GM12878 (cell line): ENCODE results near the gene SINHCAF. TPM values are rescaled to one million over a fixed set of nuclear protein-coding genes. Genes with fewer than 3 reads are reported as not detected.

ENCODE experiments used
- ATAC-seq: fragments of 200-7000 bp; cut with Tn5 transposase; 3 replicates; pipeline ENCODE4 v1.9.1; 2020; ENCODE audit warnings: mild to moderate bottlenecking, moderate library complexity
- BruUV-seq: library from RNA; stranded (reverse); fragments of 400-500 nt; replicated peaks from 2 replicates; lab custom pipeline; 2021; lab: Mats Ljungman, UMichigan
- CTCF ChIA-PET: fragments of 300-600 bp; sonication (Branson Sonifier 250); formaldehyde crosslinking; extraction: SDS; loops from one replicate; lab custom pipeline; 2021; ENCODE audit warnings: inconsistent platforms; lab: Yijun Ruan, JAX
- POLR2A ChIA-PET: fragments of 350-600 bp; formaldehyde crosslinking; extraction: SDS; loops from one replicate; lab custom pipeline; 2021; ENCODE audit warnings: inconsistent platforms; lab: Charles Lee
- RAD21 ChIA-PET: fragments of 300-600 bp; sonication (Branson Sonifier 250); formaldehyde crosslinking; loops from one replicate; lab custom pipeline; 2023; ENCODE audit warnings: antibody characterized with exemption; ENCODE audit not compliant: unreplicated experiment; lab: Charles Lee
- SMC1A ChIA-PET: fragments of 300-600 bp; sonication (Branson Sonifier 250); formaldehyde crosslinking; loops from one replicate; lab custom pipeline; 2023; ENCODE audit not compliant: unreplicated experiment, uncharacterized antibody; lab: Charles Lee
- DNase-seq: peaks from one replicate; pipeline ENCODE4 v3.0.0-alpha.2; 2011; ENCODE audit warnings: low read depth, low spot score
- FAIRE-seq: peaks from 3 replicates; lab custom pipeline; 2011; peaks lifted over from hg19 to GRCh38; lab: Jason Lieb, UNC
- H2AFZ ChIP-seq: 2 replicates; pipeline ENCODE4 v1.6.0; 2011; ENCODE audit warnings: low read depth, low read length, control low read depth; ENCODE audit not compliant: control insufficient read depth
- H3K27ac ChIP-seq: 2 replicates; pipeline ENCODE4 v1.5.1; 2011; ENCODE audit warnings: control low read depth; ENCODE audit not compliant: control insufficient read depth, insufficient read depth
- H3K27me3 ChIP-seq, 2 experiments: replicated peaks in 1 of 2; 2 replicates each; pipeline versions ENCODE4 v1.6.0 to v1.6.1; 2011; ENCODE audit warnings: low read length in 1 of 2; ENCODE audit not compliant: control insufficient read depth in 2 of 2, insufficient read depth in 2 of 2
- H3K36me3 ChIP-seq, 2 experiments: 2 replicates each; pipeline ENCODE4 v1.5.1; 2011; ENCODE audit warnings: low read length in 1 of 2; ENCODE audit not compliant: control insufficient read depth in 2 of 2, insufficient read depth in 2 of 2
- H3K4me1 ChIP-seq: 2 replicates; pipeline ENCODE4 v1.6.1; 2011; ENCODE audit warnings: mild to moderate bottlenecking, low read length, moderate library complexity, mixed read lengths; ENCODE audit not compliant: control insufficient read depth, insufficient read depth
- H3K4me2 ChIP-seq: 2 replicates; pipeline ENCODE4 v1.6.0; 2011; ENCODE audit warnings: control low read depth; ENCODE audit not compliant: control insufficient read depth, insufficient read depth
- H3K4me3 ChIP-seq: fragments of 200-600 bp; sonication (generic); 2 replicates; pipeline ENCODE4 v1.5.1; 2016
- H3K79me2 ChIP-seq: 2 replicates; pipeline ENCODE4 v1.6.0; 2011; ENCODE audit warnings: low read length; ENCODE audit not compliant: control insufficient read depth, insufficient read depth
- H3K9ac ChIP-seq: 2 replicates; pipeline ENCODE4 v1.8.0; 2011; ENCODE audit warnings: low read length, control low read depth, mixed read lengths; ENCODE audit not compliant: control insufficient read depth, insufficient read depth
- H3K9me3 ChIP-seq: replicated peaks from 3 replicates; pipeline ENCODE4 v1.5.1; 2011; ENCODE audit warnings: mild to moderate bottlenecking, low read length; ENCODE audit not compliant: control insufficient read depth, insufficient read depth
- H4K20me1 ChIP-seq: 2 replicates; pipeline ENCODE4 v1.6.0; 2011; ENCODE audit not compliant: control insufficient read depth, insufficient read depth
- CHD1 ChIP-seq: IDR thresholded peaks from 2 replicates; pipeline ENCODE4 v1.6.1; 2012; ENCODE audit warnings: low read depth, low read length, improper control_type of control experiment
- EED ChIP-seq: sonication (generic); IDR thresholded peaks from 2 replicates; pipeline ENCODE4 v1.6.1; 2016; ENCODE audit warnings: antibody characterized with exemption, low read depth
- JUND ChIP-seq: IDR thresholded peaks from 2 replicates; pipeline ENCODE4 v1.6.1; 2012; ENCODE audit warnings: low read depth, mild to moderate bottlenecking, low read length, improper control_type of control experiment, moderate library complexity
- MTA2 ChIP-seq: fragments of 450-650 bp; IDR thresholded peaks from 2 replicates; pipeline ENCODE4 v1.6.1; 2016; ENCODE audit warnings: low read depth, mild to moderate bottlenecking, moderate library complexity
- MYC ChIP-seq: IDR thresholded peaks from 2 replicates; pipeline ENCODE4 v1.6.1; 2011; ENCODE audit warnings: mild to moderate bottlenecking, low read length, moderate library complexity, inconsistent platforms; ENCODE audit not compliant: insufficient read depth, insufficient replicate concordance, insufficient read length, severe bottlenecking
- SRF ChIP-seq, 2 experiments: IDR thresholded peaks; 2 replicates each; pipeline ENCODE4 v1.6.1; 2011; ENCODE audit warnings: low read depth in 2 of 2, low read length in 2 of 2, mild to moderate bottlenecking in 1 of 2, moderate library complexity in 1 of 2
- TAF1 ChIP-seq: IDR thresholded peaks from 2 replicates; pipeline ENCODE4 v1.6.1; 2011; ENCODE audit warnings: mild to moderate bottlenecking, low read depth, low read length, borderline replicate concordance
- ZBTB11 ChIP-seq: fragments of 450-650 bp; formaldehyde crosslinking; IDR thresholded peaks from 2 replicates; pipeline ENCODE4 v1.5.0; 2022; ENCODE audit warnings: mild to moderate bottlenecking, missing genetic modification characterization
- ZNF384 ChIP-seq: IDR thresholded peaks from 2 replicates; pipeline ENCODE4 v1.6.1; 2012; ENCODE audit warnings: low read depth, mild to moderate bottlenecking, low read length, improper control_type of control experiment, borderline replicate concordance
- WGBS: methylation state at CpG from one replicate; pipeline ENCODE4 v1.1.6; 2016; ENCODE audit warnings: low lambda C conversion rate; ENCODE audit not compliant: insufficient replicate concordance, insufficient coverage; ENCODE audit errors: missing lambda C conversion rate; 5-methylcytosine and 5-hydroxymethylcytosine counted together
- in situ Hi-C: fragments of 300-500 bp; cut with MboI; formaldehyde crosslinking; loops from 9 replicates; pipeline ENCODE4 v1.14.3; 2018; ENCODE audit warnings: mixed read lengths
- intact Hi-C: fragments of 100-400 bp; cut with micrococcal nuclease; formaldehyde crosslinking; loops from one replicate; pipeline ENCODE4 v1.14.2; 2022; ENCODE audit not compliant: unreplicated experiment
- polyA plus RNA-seq, 11 experiments: library from polyadenylated mRNA; depleted of rRNA in 4 of 11; unstranded in 6 of 11; stranded (reverse) in 5 of 11; fragments of >200 nt; fragmentation: Nextera tagmentation in 4 of 11; fragmentation: Illumina TruSeq in 1 of 11; extraction: Ambion mirVana in 4 of 11; extraction: Trizol in 1 of 11; gene quantifications; 1 replicate in 1 of 11; 2 replicates in 10 of 11; pipeline versions ENCODE4 v1.2.1 to v1.2.3, GENCODE V29; 2011 to 2016; ENCODE audit warnings: inconsistent platforms in 2 of 11, missing spikeins in 2 of 11, low read depth in 1 of 11
- total RNA-seq, 4 experiments: library from RNA; depleted of rRNA in 3 of 4; stranded (reverse); fragments of >200 nt in 3 of 4; fragmentation: Illumina TruSeq in 1 of 4; extraction: Trizol in 1 of 4; gene quantifications; 2 replicates each; pipeline versions ENCODE4 v1.2.1 to v1.2.3, GENCODE V29; 2013 to 2021

SINHCAF gene
- total and polyA plus RNA-seq, 10 of the 15 experiments (the other 5 are each of a cell fraction or from before 2014, with no cell fraction given) = 60.4 to 156 (median 90.3) TPM

- TF ChIP-seq SRF (IDR thresholded peaks at IDR 0.05; ENCODE audit: low read depth in 2 of 2, low read length in 2 of 2) (0 out of 4 replicates have a peak, but pooled peaks of 1 of the 2 experiments have one; percentile 9), MYC (no peak), EED (peak; percentile 58; the same call in 1 of the 2 replicates), MTA2 (no peak)
- DNase-seq = no peak
- H3K36me3 ChIP-seq = no peaks in the 10 kb centered on the region
- peaks cover 22% of the 10 kb centered on the region for H3K4me1 ChIP-seq
- ChIA-PET CTCF (interaction anchor here (0.7 to 4.4 kb wide), 11 partner anchors 9 to 126 kb away, joined by 3 to 33 read pairs (median 7); partner anchors contain the start of gene SINHCAF), POLR2A (interaction anchor here (1.2 to 1.8 kb wide), 2 partner anchors 36 to 39 kb away, joined by 3 to 5 read pairs; partner anchors contain the start of gene SINHCAF), RAD21 (interaction anchor here (0.6 to 2.3 kb wide), 14 partner anchors 36 to 511 kb away, joined by 3 to 21 read pairs (median 3); no protein-coding TSS in a partner anchor), SMC1A (interaction anchor here (0.7 to 2.6 kb wide), 13 partner anchors 24 to 290 kb away, joined by 3 to 17 read pairs (median 4); no protein-coding TSS in a partner anchor)
- intact Hi-C loops (no loop called here), in situ Hi-C loops (no loop called here)
- FAIRE-seq = no peak
- H3K79me2 ChIP-seq = no peaks in the 10 kb centered on the region
- H3K4me3 ChIP-seq = no peak overlapping the region
- peak overlapping the region; percentile 56 for H3K4me2 ChIP-seq
- no TSS peak for BruUV-seq
- WGBS = 29% methylated on average over 13 of the region's 13 CpGs
- H3K27me3 ChIP-seq = no peaks in the 10 kb centered on the region
- no peaks in the 10 kb centered on the region for H4K20me1 ChIP-seq
- H3K9ac ChIP-seq = peak overlapping the region; percentile 52; the same call in 1 of the 2 replicates
- H3K9me3 ChIP-seq = no peaks in the 10 kb centered on the region; the same call in 2 of the 3 replicates
- peak; percentile 68 for ATAC-seq
- peak overlapping the region; percentile 90 for H2AFZ ChIP-seq
- peak overlapping the region; percentile 45 for H3K27ac ChIP-seq
Observed at GRCh38 chr12:31362115-31362758, 36.3 kb upstream of the SINHCAF start.

GRCh38 chr12:31361730-31362114 is 35.8 kb upstream of the SINHCAF start:
- CTCF ChIA-PET = interaction anchor here (0.9 to 4.4 kb wide), 6 partner anchors 9 to 111 kb away, joined by 3 to 33 read pairs (median 16); no protein-coding TSS in a partner anchor
- BruUV-seq = no TSS peak
- Histone ChIP-seq H3K9ac (no peak overlapping the region), H3K9me3 (no peaks in the 10 kb centered on the region; the same call in 2 of the 3 replicates), H4K20me1 (no peaks in the 10 kb centered on the region), H3K36me3 (no peaks in the 10 kb centered on the region), H2AFZ (no peak overlapping the region), H3K4me3 (no peak overlapping the region), H3K4me2 (no peak overlapping the region), H3K4me1 (peaks cover 22% of the 10 kb centered on the region), H3K79me2 (no peaks in the 10 kb centered on the region), H3K27ac (no peak overlapping the region), H3K27me3 (no peaks in the 10 kb centered on the region)
- WGBS = 92% methylated on average over 13 of the region's 14 CpGs
- intact Hi-C loops (no loop called here), in situ Hi-C loops (no loop called here)
- SMC1A ChIA-PET = interaction anchor here (1.0 to 2.3 kb wide), 2 partner anchors 31 to 108 kb away, joined by 4 to 17 read pairs; no protein-coding TSS in a partner anchor
- POLR2A ChIA-PET = interaction anchor here (1.8 kb wide), 1 partner anchor 38 kb away, joined by 5 read pairs; no protein-coding TSS in a partner anchor
- FAIRE-seq (no peak), ATAC-seq (no peak), DNase-seq (no peak)
- RAD21 ChIA-PET = interaction anchor here (1.2 to 2.3 kb wide), 5 partner anchors 40 to 125 kb away, joined by 3 to 21 read pairs (median 5); no protein-coding TSS in a partner anchor
- TF ChIP-seq JUND (no peak), ZNF384 (no peak), TAF1 (no peak), CHD1 (no peak), ZBTB11 (CRISPR knock-in tag) (no peak)
